Adrenal gland (tissue), 12 donors: ENCODE data around the gene PSMD12. TPM values are rescaled to one million over a fixed set of nuclear protein-coding genes. Genes with fewer than 3 reads are reported as not detected.

ENCODE experiments used
- DNase-seq, 7 donors: peaks; one replicate each; pipeline ENCODE4 v3.0.0-alpha.2; 2019 to 2020
- H3K27ac ChIP-seq, 5 donors: fragments of 200-600 bp; sonication (generic) in 4 of 5; 1 replicate in 3 of 5; 2 replicates in 2 of 5; pipeline versions ENCODE4 v1.5.1 to v1.8.0; 2016 to 2020; ENCODE audit warnings: mild to moderate bottlenecking in 1 of 5
- H3K27me3 ChIP-seq: fragments of 200-600 bp; 2 replicates; pipeline ENCODE4 v1.8.0; 2021
- H3K36me3 ChIP-seq, 2 donors: fragments of 200-600 bp; replicated peaks in 1 of 2; 1 replicate in 1 of 2; 2 replicates in 1 of 2; pipeline versions ENCODE4 v1.5.1 to v1.8.0; 2018 to 2022
- H3K4me1 ChIP-seq, 2 donors: fragments of 200-600 bp; replicated peaks in 1 of 2; 1 replicate in 1 of 2; 2 replicates in 1 of 2; pipeline versions ENCODE4 v1.5.1 to v1.8.0; 2018 to 2021
- H3K4me3 ChIP-seq, 4 donors: fragments of 200-600 bp; sonication (generic) in 3 of 4; one replicate each; pipeline ENCODE4 v1.5.1; 2016 to 2018
- H3K9me3 ChIP-seq, 3 donors: fragments of 200-600 bp; sonication (generic) in 1 of 3; replicated peaks in 1 of 3; 1 replicate in 2 of 3; 2 replicates in 1 of 3; pipeline versions ENCODE4 v1.5.1 to v1.8.0; 2016 to 2021
- CTCF ChIP-seq, 6 experiments: fragments of 450-650 bp in 4 of 6; fragments of 200-600 bp in 2 of 6; sonication (generic) in 1 of 6; IDR thresholded peaks; 1 replicate in 5 of 6; 2 replicates in 1 of 6; pipeline versions ENCODE4 v1.5.1 to v1.8.0; 2016 to 2021; ENCODE audit warnings: antibody characterized with exemption in 6 of 6, mild to moderate bottlenecking in 2 of 6, moderate library complexity in 1 of 6
- POLR2A ChIP-seq, 2 donors: fragments of 450-650 bp; IDR thresholded peaks; one replicate each; pipeline ENCODE4 v1.6.1; 2017; ENCODE audit warnings: antibody characterized with exemption in 2 of 2, mild to moderate bottlenecking in 2 of 2, moderate library complexity in 1 of 2
- WGBS, 4 donors: extraction: QIAGEN DNeasy Blood & Tissue Kit in 2 of 4; methylation state at CpG; one replicate each; pipeline versions ENCODE4 v1.1.5 to v1.1.7; 2013 to 2017; 5-methylcytosine and 5-hydroxymethylcytosine counted together
- intact Hi-C, 2 donors: fragments of 100-400 bp; cut with DNase I; formaldehyde crosslinking; loops; one replicate each; pipeline versions ENCODE4 v1.14.1 to v1.15.0; 2022 to 2023
- polyA plus RNA-seq, 3 donors: library from polyadenylated mRNA; stranded (reverse); fragments of 200-250 nt in 2 of 3; fragments of 350-450 nt in 1 of 3; fragmentation: Illumina TruSeq in 1 of 3; extraction: RNeasy Lipid Tissue Mini Kit (QIAGEN cat#74804) in 1 of 3; gene quantifications; one replicate each; pipeline ENCODE4 v1.2.3, GENCODE V29; 2013 to 2014
- total RNA-seq, 9 donors: library from RNA; depleted of rRNA in 4 of 9; stranded (reverse); fragments of >200 nt in 4 of 9; fragments of 120-200 nt in 1 of 9; fragmentation: NEBNext Ultra II Directional in 1 of 9; extraction: Animal tissue kit (Norgen Biotek cat#: 25700) in 1 of 9; gene quantifications; one replicate each; pipeline versions ENCODE4 v1.1.0 to v1.2.4, GENCODE V29; 2013 to 2023
- donor health status: healthy with polysubstance abuse.
- donor health status: Bipolar disorder and iron deficiency.
- donor health status: DM: yes; HTN: yes; CAD: no.
- donor health status: DM: no; HTN: no; CAD: no.
- donor health status: DM: no; HTN: no; CAD: no.
- donor health status: DM: yes; HTN: yes; CAD: no.

The PSMD12 gene
- total and polyA plus RNA-seq, 12 donors = 19.7 to 163 (median 38.3) TPM

GRCh38 chr17:67381929-67382257 lies 15.5 kb upstream of the PSMD12 start:
- Histone ChIP-seq H3K9me3 (no peaks in the 10 kb centered on the region), H3K4me1 (peaks cover 0 to under 1% of the 10 kb centered on the region in 2 donors), H3K27me3 (no peaks in the 10 kb centered on the region), H3K36me3 (no peaks in the 10 kb centered on the region), H3K4me3 (no peak overlapping the region), H3K27ac (no peak overlapping the region)
- DNase-seq = no peak
- intact Hi-C loops = loop anchor here in 1 of 2 donors (10.0 kb wide), 1 partner anchor 253 kb away; no protein-coding TSS in a partner anchor
- no peak for TF ChIP-seq CTCF (IDR thresholded peaks at IDR 0.05)
- no peak for TF ChIP-seq POLR2A (IDR thresholded peaks at IDR 0.05)
- WGBS, 4 donors = 53 to 69% (median 62%) methylated on average over 1 of the region's 1 CpG

- no peak for DNase-seq
- Histone ChIP-seq H3K4me3 (peak overlapping the region in 2 of 4 donors; percentile 72 to 95), H3K4me1 (peaks cover 0 to 19% of the 10 kb centered on the region in 2 donors), H3K27me3 (no peaks in the 10 kb centered on the region), H3K27ac (peak overlapping the region in 3 of 5 donors; percentile 90 to 98 (median 94)), H3K9me3 (no peaks in the 10 kb centered on the region), H3K36me3 (no peaks in the 10 kb centered on the region)
- WGBS, 4 donors = 53 to 58% (median 57%) methylated on average over 8 of the region's 8 CpGs
- TF ChIP-seq CTCF (IDR thresholded peaks at IDR 0.05) (no peak), POLR2A (IDR thresholded peaks at IDR 0.05) (no peak)
- intact Hi-C loops = loop anchor here (5.0 kb wide), 3 partner anchors 98 to 308 kb away; no protein-coding TSS in a partner anchor
Measured at GRCh38 chr17:67379251-67379630, 12.9 kb upstream of the PSMD12 start.

GRCh38 chr17:67378454-67379250 lies 12.3 kb upstream of the PSMD12 start:
- DNase-seq = peak; percentile 75 to 82 (median 81)
- peaks cover 0 to 19% of the 10 kb centered on the region in 2 donors for H3K4me1 ChIP-seq

More at GRCh38 chr17:67378454-67379250, 12.3 kb upstream of the PSMD12 start:
- no peaks in the 10 kb centered on the region for H3K27me3 ChIP-seq
- peak overlapping the region; percentile 60 to 95 (median 77) for H3K4me3 ChIP-seq
- TF ChIP-seq CTCF (IDR thresholded peaks at IDR 0.05) (peak in 5 of 6 experiments; percentile 18 to 91 (median 81)), POLR2A (IDR thresholded peaks at IDR 0.05) (peak; percentile 61 to 84)
- H3K9me3 ChIP-seq = no peaks in the 10 kb centered on the region
- no peaks in the 10 kb centered on the region for H3K36me3 ChIP-seq
- peak overlapping the region in 4 of 5 donors; percentile 84 to 98 (median 92) for H3K27ac ChIP-seq
- 0 to 3% (median 1%) methylated on average over 19 to 72 of the region's 72 CpGs for WGBS, 4 donors
- intact Hi-C loops = loop anchor here (5.0 kb wide), 3 partner anchors 99 to 309 kb away; no protein-coding TSS in a partner anchor
